Gastroesophageal sphincter (tissue), 3 donors: ENCODE results near the gene BTBD9.

Experiments
- CTCF ChIP-seq, 4 experiments: fragments of 200-600 bp in 2 of 4; fragments of 450-650 bp in 2 of 4; sonication (generic) in 1 of 4; IDR thresholded peaks; one replicate each; pipeline ENCODE4 v1.5.1; 2017 to 2019; ENCODE audit warnings: antibody characterized with exemption in 4 of 4, mild to moderate bottlenecking in 2 of 4, moderate library complexity in 2 of 4
- POLR2A ChIP-seq, 2 donors: fragments of 450-650 bp; IDR thresholded peaks; one replicate each; pipeline ENCODE4 v1.6.1; 2017; ENCODE audit warnings: antibody characterized with exemption in 2 of 2, mild to moderate bottlenecking in 2 of 2, moderate library complexity in 1 of 2

GRCh38 chr6:38234141-38234540 lies 405.6 kb downstream of the BTBD9 start:
- TF ChIP-seq POLR2A (IDR thresholded peaks at IDR 0.05) (no peak), CTCF (IDR thresholded peaks at IDR 0.05) (no peak)
